WI38 (cell line): ENCODE measurements around the gene OPCML.

Experiments
- H3K4me3 ChIP-seq: 2 replicates; pipeline ENCODE4 v1.5.1; 2011; ENCODE audit warnings: low read depth, mild to moderate bottlenecking, control low read depth, low read length
- TF ChIP-seq, protein P1 (sequence below): IDR thresholded peaks from 2 replicates; pipeline ENCODE4 v1.5.1; 2012; ENCODE audit warnings: low read depth, mild to moderate bottlenecking, control low read depth, low read length

OPCML gene

GRCh38 chr11:132941024-132941646 lies 591.2 kb downstream of the OPCML start:
- TF ChIP-seq, protein P1, sequence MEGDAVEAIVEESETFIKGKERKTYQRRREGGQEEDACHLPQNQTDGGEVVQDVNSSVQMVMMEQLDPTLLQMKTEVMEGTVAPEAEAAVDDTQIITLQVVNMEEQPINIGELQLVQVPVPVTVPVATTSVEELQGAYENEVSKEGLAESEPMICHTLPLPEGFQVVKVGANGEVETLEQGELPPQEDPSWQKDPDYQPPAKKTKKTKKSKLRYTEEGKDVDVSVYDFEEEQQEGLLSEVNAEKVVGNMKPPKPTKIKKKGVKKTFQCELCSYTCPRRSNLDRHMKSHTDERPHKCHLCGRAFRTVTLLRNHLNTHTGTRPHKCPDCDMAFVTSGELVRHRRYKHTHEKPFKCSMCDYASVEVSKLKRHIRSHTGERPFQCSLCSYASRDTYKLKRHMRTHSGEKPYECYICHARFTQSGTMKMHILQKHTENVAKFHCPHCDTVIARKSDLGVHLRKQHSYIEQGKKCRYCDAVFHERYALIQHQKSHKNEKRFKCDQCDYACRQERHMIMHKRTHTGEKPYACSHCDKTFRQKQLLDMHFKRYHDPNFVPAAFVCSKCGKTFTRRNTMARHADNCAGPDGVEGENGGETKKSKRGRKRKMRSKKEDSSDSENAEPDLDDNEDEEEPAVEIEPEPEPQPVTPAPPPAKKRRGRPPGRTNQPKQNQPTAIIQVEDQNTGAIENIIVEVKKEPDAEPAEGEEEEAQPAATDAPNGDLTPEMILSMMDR, result peak; percentile 79
- no peak overlapping the region for H3K4me3 ChIP-seq

GRCh38 chr11:132937016-132937415 lies 595.3 kb downstream of the OPCML start:
- TF ChIP-seq, protein P1, result no peak
- no peak overlapping the region for H3K4me3 ChIP-seq

DNA sequence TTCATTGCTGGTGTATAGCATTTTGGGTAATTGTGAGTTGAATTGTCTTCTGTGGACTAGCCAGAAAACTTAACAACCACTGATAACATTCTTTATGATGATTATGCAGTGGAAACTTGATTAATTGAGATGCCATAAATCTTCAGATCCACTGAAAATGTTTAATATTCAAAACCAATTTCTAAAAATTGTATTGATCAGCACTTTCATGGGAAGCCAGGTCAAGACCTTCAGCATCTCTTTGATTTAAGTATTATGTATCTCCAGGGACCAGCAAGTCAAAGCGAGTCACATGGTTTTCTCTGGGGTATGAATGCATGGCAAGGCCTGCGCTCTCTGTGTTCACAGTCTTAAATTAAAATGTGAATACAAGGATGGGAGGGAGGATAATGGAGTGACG lies 596.9 kb downstream of the OPCML start:
- no peak overlapping the region for H3K4me3 ChIP-seq
- TF ChIP-seq, protein P1, result no peak

DNA sequence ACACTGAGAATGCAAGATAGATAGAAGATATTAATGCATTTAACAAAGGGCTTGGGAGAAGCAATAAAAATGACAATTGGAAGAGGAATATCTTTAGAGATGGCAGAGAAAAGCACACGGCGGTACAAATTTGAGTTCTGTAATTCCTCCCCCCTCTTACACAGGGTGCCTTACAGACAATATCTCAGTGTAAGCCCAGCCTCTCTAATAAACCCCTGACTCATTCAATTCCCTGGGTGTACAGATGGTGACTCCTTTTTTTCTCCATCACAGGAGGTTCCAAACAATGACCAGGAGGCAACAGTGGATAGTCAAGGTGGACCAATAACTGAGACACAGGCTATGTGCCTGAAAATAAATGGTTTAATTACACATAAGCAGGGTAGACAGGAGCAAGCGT lies 598.6 kb downstream of the OPCML start:
- TF ChIP-seq, protein P1, result no peak
- no peak overlapping the region for H3K4me3 ChIP-seq

- TF ChIP-seq, protein P1, result no peak
- no peak overlapping the region for H3K4me3 ChIP-seq
Measured at GRCh38 chr11:132925825-132926469, 606.4 kb downstream of the OPCML start.

GRCh38 chr11:132921597-132921996 lies 610.7 kb downstream of the OPCML start:
- H3K4me3 ChIP-seq, result no peak overlapping the region
- TF ChIP-seq, protein P1, result no peak

DNA sequence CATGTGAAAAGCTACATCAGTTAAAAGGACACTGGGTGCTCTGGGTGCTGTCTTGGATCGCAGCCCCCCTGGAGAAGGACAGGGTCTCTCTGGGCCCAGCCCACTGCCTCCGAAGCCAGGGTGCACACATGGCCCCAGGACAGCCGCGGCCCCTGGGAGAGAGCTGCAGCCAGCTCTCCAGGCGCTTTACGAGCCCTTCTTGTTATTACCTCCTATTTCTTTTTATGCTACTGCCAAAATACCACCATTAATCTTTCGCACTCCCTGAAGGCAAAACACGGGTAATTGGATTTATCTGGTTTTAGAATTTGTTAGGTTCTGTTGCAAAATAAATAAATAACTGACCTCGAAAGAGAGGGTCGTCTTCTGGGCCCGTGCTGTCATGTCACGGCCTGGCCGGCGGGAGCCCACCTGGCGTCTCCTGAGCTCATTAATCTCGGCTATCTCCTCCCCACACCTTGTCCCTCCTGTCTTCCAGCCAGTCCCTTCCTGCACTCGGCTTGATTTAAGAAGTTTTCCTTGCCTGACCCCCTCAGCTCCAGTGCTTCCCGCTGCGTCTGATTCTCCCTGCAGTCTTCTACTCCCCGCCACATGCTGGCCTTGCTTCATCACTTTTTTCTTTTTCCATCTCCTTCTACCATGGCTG lies 611.7 kb downstream of the OPCML start:
- TF ChIP-seq, protein P1, result no peak

More for the DNA sequence above, 611.7 kb downstream of the OPCML start:
- H3K4me3 ChIP-seq, result no peak overlapping the region
